ENCODE data around the gene CYP11A1. TPM values are rescaled to one million over a fixed set of nuclear protein-coding genes. Genes with fewer than 3 reads are reported as not detected.

Gene CYP11A1
- total RNA-seq, 4 donors from 2014 or later = 1.3 to 17.0 (median 9.5) TPM

GRCh38 chr15:74384881-74385643, 17.6 kb upstream of the CYP11A1 start:
- 39 to 48% methylated on average over 7 to 8 of the region's 8 CpGs for WGBS, 2 donors
- intact Hi-C loops (cut with DNase I) = no loop called here
- DNase-seq = no peak

GRCh38 chr15:74384566-74384880, 17.1 kb upstream of the CYP11A1 start:
- H3K27ac ChIP-seq = peak overlapping the region; percentile 15 to 69 (median 59)
- no peaks in the 10 kb centered on the region for H3K9me3 ChIP-seq
- no peak overlapping the region for H3K4me3 ChIP-seq
- TF ChIP-seq CTCF (IDR thresholded peaks at IDR 0.05) (no peak), POLR2A (IDR thresholded peaks at IDR 0.05) (no peak)
- intact Hi-C loops (cut with DNase I) = no loop called here
- H3K4me1 ChIP-seq = peaks cover 13 to 49% (median 23%) of the 10 kb centered on the region in 3 donors
- WGBS, 2 donors = 30 to 80% methylated on average over 1 to 2 of the region's 3 CpGs
- no peak for DNase-seq
- H3K36me3 ChIP-seq = no peaks in the 10 kb centered on the region
- peaks cover 0 to 15% (median 0%) of the 10 kb centered on the region in 4 donors for H3K27me3 ChIP-seq

More at GRCh38 chr15:74384881-74385643, 17.6 kb upstream of the CYP11A1 start:
- Histone ChIP-seq H3K9me3 (no peaks in the 10 kb centered on the region), H3K4me1 (peaks cover 13 to 49% (median 23%) of the 10 kb centered on the region in 3 donors), H3K36me3 (no peaks in the 10 kb centered on the region), H3K27ac (peak overlapping the region; percentile 47 to 69 (median 59)), H3K4me3 (no peak overlapping the region), H3K27me3 (peaks cover 0 to 15% (median 0%) of the 10 kb centered on the region in 4 donors)
- no peak for TF ChIP-seq CTCF (IDR thresholded peaks at IDR 0.05)
- TF ChIP-seq POLR2A (IDR thresholded peaks at IDR 0.05) = no peak

GRCh38 chr15:74383695-74384565, 16.5 kb upstream of the CYP11A1 start:
- no peaks in the 10 kb centered on the region for H3K36me3 ChIP-seq
- TF ChIP-seq CTCF (IDR thresholded peaks at IDR 0.05) (no peak), POLR2A (IDR thresholded peaks at IDR 0.05) (no peak)
- intact Hi-C loops (cut with DNase I) = loop anchor here (2.0 kb wide), 1 partner anchor 51 kb away; no protein-coding TSS in a partner anchor
- H3K4me3 ChIP-seq = no peak overlapping the region
- WGBS, 2 donors = 18 to 38% methylated on average over 8 of the region's 8 CpGs
- H3K27me3 ChIP-seq = peaks cover 0 to 15% (median 0%) of the 10 kb centered on the region in 4 donors
- H3K27ac ChIP-seq = peak overlapping the region; percentile 15 to 69 (median 59)
- H3K9me3 ChIP-seq = no peaks in the 10 kb centered on the region
- DNase-seq = no peak
- peaks cover 13 to 50% (median 23%) of the 10 kb centered on the region in 3 donors for H3K4me1 ChIP-seq

- peak overlapping the region in 1 of 4 donors; percentile 28 for H3K27ac ChIP-seq
- DNase-seq = no peak
- TF ChIP-seq CTCF (IDR thresholded peaks at IDR 0.05) = no peak
- TF ChIP-seq POLR2A (IDR thresholded peaks at IDR 0.05) = no peak
- no peaks in the 10 kb centered on the region for H3K9me3 ChIP-seq
- peaks cover 13 to 55% (median 23%) of the 10 kb centered on the region in 3 donors for H3K4me1 ChIP-seq
- no peaks in the 10 kb centered on the region for H3K36me3 ChIP-seq
- H3K27me3 ChIP-seq = peaks cover 0 to 15% (median 0%) of the 10 kb centered on the region in 4 donors
- intact Hi-C loops (cut with DNase I) = loop anchor here (2.0 kb wide), 1 partner anchor 52 kb away; no protein-coding TSS in a partner anchor
- 100% methylated on average over 2 of the region's 4 CpGs; no CpG with 5 or more reads in 1 of the 2 donors for WGBS, 2 donors
- no peak overlapping the region for H3K4me3 ChIP-seq
Observed at GRCh38 chr15:74383286-74383685, 15.8 kb upstream of the CYP11A1 start.

Measured in esophagus squamous epithelium (tissue), 5 donors.